Measurements from ENCODE around the gene HNRNPA1L2.
A peak's percentile ranks its signal among the peaks of the same experiment; 100 is the strongest.

DNA sequence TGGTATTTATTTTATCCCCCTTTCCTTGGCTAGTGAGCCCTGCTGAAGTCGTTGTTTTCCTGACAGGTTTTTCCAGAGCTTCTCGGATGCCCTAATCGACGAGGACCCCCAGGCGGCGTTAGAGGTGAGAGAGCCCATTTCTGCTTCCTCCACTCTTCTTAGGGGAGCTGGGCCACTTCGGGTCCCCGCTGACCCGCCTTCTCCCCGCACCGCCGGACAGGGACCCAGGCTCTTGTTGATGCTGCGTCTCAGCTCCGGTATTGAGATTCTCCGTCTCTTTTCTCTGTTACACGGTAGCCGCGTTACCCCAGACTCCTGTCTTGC lies 10.7 kb downstream of the HNRNPA1L2 start:
- TF ChIP-seq EZH2 (optimal IDR thresholded peaks at IDR 0.05; ENCODE audit: low read depth, low read length) (no peak), EZH2phosphoT487 (IDR thresholded peaks at IDR 0.05; ENCODE audit: low read length) (no peak)
- TF ChIP-seq, protein P1, sequence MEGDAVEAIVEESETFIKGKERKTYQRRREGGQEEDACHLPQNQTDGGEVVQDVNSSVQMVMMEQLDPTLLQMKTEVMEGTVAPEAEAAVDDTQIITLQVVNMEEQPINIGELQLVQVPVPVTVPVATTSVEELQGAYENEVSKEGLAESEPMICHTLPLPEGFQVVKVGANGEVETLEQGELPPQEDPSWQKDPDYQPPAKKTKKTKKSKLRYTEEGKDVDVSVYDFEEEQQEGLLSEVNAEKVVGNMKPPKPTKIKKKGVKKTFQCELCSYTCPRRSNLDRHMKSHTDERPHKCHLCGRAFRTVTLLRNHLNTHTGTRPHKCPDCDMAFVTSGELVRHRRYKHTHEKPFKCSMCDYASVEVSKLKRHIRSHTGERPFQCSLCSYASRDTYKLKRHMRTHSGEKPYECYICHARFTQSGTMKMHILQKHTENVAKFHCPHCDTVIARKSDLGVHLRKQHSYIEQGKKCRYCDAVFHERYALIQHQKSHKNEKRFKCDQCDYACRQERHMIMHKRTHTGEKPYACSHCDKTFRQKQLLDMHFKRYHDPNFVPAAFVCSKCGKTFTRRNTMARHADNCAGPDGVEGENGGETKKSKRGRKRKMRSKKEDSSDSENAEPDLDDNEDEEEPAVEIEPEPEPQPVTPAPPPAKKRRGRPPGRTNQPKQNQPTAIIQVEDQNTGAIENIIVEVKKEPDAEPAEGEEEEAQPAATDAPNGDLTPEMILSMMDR (IDR thresholded peaks at IDR 0.05; ENCODE audit: low read length): 0 out of 2 replicates have a peak, but pooled peaks have one; percentile 1

All from MM.1S (cell line).